GM21515 (cell line): ENCODE measurements around the gene TAF1C.
A peak's percentile ranks its signal among the peaks of the same experiment; 100 is the strongest.
"Not testable (repeated sequence)": the region's sequence is repeated elsewhere in the genome, so short reads cannot be mapped to it uniquely, and the experiment has no call there.

Experiments
- ATAC-seq: cut with Tn5 transposase; IDR thresholded peaks from one replicate; pipeline ENCODE4 v1.9.1; 2021; ENCODE audit not compliant: unreplicated experiment

Gene TAF1C

GRCh38 chr16:84212631-84213030, 25.8 kb upstream of the TAF1C start:
- ATAC-seq = no peak

DNA sequence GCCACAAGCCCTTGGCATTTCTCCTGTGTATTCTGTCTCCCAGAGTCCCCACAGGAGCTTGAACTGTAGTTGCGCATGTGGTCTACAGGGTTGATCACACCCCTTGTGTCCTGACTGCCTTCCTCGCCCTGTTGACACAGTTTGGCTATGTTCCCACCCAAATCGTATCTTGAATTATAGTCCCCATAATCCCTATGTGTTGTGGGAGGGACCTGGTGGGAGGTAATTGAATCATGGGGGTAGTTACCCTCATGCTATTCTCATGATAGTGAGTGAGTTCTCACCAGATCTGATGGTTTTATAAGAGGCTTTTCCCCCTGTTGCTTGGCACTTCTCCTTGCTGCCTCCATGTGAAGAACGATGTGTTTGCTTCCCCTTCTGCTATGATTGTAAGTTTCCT, 25.3 kb upstream of the TAF1C start:
- ATAC-seq = no peak

GRCh38 chr16:84209989-84210388, 23.1 kb upstream of the TAF1C start:
- no peak for ATAC-seq

- ATAC-seq = no peak
These were observed 21.0 kb upstream of the TAF1C start for GRCh38 chr16:84207879-84208278.

DNA sequence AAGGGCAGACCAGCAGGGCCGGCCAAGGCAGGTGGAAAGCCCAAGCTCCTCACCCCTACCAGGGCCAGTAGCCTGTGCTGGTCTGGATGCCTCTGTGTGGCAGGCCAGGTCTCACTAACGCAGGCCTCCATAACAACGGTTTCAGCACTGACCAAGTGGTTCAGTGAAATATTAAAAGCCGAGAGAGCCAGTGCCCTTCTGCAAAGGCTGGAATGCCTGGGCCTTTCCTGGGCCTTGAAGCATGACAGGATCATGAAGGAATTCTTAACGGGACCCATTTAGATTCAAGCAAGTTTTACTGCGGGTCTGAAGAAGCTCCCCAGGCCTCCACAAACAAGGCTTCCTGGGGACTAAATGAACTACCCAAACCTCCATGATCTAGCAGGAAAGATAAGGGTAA, 20.4 kb upstream of the TAF1C start:
- ATAC-seq = no peak

DNA sequence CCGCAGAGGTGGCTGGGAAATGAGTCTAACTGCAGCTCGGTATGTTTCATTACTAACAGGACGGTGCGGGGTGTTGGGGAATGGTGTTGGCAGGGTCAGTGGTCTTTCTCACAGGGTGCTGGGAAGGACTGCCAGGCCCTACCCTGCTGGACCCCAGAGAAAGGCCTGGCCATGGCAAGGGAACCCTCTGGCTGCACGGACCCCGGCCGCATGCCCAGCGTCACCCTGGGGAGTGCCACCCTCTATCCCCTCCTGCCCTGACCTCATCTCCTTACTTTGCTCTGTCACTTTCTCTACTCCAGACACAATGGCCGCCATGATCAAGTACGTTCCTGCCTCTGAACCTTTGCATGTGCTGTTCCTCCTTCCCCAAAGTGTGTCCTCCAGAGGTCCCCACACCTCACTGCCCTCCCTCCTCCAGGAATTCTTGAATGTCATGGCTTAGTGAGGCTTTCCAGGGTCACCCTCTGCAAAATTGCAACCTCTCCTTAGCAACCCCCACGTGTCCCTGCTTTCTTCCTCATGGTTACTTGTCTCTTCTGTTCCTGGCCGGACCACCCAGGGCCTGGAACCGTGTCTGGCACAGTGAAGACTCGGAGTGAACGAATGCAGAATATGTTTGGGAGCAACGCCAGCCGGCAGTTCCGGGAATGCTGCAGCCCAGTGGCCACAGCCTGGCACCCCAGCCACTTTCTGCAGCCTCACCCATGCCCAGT, 19.3 kb upstream of the TAF1C start:
- ATAC-seq = no peak

DNA sequence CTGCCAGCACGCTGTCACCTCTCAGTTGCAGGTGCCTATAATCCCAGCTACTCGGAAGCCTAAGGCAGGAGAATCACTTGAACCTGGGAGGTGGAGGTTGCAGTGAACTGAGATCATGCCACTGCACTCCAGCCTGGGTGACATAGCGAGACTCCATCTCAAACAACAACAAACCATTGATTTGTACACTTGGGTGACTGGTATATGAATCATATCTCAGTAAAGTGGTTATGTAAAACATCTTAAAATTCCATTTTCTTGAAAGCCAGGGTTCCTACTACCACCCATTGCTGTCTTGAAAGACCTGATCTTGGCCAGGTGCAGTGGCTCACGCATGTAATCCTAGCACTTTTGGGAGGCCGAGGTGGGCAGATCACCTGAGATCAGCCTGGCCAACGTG, 18.3 kb upstream of the TAF1C start:
- not testable (repeated sequence) for ATAC-seq

DNA sequence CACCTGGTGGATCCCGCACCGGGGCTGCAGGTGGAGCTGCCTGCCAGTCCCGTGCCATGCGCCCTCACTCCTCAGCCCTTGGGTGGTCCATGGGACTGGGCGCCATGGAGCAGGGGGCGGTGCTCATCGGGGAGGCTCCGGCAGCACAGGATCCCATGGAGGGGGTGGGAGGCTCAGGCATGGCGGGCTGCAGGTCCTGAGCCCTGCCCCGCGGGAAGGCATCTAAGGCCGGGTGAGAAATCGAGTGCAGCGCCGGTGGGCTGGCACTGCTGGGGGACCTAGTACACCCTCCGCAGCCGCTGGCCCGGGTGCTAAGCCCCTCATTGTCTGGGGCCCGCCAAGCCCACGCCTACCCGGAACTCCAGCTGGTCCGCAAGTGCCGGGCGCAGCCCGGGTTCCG, 17.7 kb upstream of the TAF1C start:
- ATAC-seq = not testable (repeated sequence)

- no peak for ATAC-seq
These were observed 13.0 kb upstream of the TAF1C start for GRCh38 chr16:84199861-84200260.

GRCh38 chr16:84199097-84199496, 12.2 kb upstream of the TAF1C start:
- ATAC-seq = no peak

- no peak for ATAC-seq
These were observed 11.5 kb upstream of the TAF1C start for GRCh38 chr16:84198401-84198800.

DNA sequence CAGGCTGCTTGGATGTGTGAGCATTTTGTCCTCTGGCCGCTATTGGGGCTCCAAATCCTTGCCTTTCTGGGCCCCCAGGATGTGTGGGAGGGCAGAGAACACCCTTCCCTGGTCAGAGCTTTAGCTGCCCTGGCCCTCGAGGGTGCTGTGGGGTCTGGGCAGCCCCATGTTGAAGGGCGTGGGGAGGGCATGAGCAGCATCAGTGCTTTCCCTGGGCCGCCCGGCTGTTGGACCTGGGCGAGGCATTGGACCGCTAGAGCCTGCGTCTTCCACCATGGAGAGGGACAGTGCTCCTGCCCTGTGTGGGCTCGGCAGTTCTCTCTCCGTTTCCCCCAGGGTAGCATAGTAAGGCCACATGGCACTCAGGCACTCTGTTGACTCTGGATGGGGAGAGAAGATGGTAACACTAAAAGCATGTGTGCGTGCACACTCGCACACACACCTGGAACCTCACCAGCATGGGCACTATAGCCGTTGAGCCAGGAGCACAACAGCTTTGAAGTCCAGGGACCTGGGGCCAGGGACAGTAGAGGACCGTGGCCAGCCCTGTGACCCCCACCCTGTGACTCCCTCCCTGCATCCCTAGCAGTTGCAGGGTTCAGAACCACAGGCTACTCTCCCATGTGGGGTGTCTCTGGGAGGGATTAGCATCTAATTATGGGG, 10.7 kb upstream of the TAF1C start:
- no peak for ATAC-seq

DNA sequence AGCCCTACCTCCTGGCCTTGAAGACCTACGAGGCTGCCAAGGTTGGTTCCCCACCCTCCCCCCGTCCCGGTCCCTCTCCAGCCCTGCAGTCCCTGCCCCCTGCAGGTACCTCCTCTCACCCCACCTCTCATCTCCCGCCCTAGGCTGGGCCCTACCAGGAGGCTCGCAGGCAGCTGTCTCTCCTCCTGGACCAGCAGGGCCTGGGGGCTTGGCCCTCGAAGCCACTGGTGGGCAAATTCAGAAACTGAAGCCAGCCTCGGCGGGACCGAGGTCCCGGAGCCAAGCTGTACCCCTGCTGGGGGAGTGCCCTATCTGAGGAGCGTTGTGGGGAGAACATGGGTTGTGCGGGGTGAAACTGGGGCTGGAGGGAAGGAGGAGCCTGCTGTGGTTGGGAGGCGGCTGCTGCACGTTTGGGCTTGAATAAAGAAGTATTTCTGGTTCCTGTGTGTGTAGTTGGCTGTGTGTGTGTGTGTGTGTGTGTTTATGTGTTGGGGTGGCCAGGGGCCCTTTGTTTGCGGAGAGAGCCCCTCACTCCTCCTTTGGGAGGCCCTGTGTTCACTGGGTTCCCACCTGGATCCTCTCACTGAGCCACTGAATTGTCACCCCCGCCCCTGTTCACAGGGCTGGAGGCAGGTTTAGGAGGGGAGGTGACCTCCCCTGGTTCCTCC, 10.0 kb upstream of the TAF1C start:
- no peak for ATAC-seq

GRCh38 chr16:84196101-84196500, 9.2 kb upstream of the TAF1C start:
- no peak for ATAC-seq

GRCh38 chr16:84195201-84196093, 8.6 kb upstream of the TAF1C start:
- ATAC-seq = no peak

- peak; percentile 59 for ATAC-seq
These were observed 7.8 kb upstream of the TAF1C start for GRCh38 chr16:84194470-84195200.

DNA sequence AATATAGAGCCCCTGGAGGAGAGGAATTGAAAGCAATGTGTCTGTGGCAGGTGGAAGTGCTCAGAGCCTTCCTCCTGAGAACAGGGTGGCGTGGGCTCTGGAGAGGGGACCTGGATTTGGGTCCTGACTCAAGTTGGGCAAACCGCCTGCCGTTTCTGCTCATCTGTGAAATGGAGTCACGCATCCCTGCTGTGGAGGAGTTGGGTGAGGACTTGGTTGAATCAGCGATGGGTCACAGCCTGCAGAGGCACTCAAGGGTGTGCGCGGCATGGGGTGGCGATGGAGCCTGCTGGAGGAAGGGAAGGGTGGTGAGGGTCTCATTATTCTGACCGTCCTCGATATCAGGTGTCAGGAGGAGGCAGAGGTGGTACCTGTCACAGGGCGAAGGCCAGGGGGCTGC, 7.2 kb upstream of the TAF1C start:
- no peak for ATAC-seq

GRCh38 chr16:84193480-84193879, 6.6 kb upstream of the TAF1C start:
- no peak for ATAC-seq

DNA sequence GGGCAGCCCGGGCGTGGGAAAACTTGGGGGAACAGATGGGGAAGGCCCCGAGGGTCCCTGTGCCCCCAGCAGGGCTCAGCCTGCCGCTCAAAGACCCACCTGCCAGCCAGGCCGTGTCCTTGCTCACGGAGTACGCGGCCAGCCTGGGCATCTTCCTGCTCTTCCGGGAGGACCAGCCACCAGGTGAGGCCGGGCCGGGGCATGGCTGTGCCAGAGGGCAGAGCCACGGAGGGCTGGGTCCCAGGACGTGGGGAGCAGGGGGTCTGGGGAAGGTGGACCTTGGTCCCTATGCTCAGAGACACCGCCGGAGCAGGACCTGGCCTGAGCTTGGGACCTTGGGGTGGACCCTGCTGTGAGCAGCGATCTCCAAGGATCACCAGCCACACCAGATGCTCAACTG, 4.6 kb upstream of the TAF1C start:
- ATAC-seq = no peak

- ATAC-seq = no peak
These were observed 4.0 kb upstream of the TAF1C start, which contains the start of gene ADAD2 for GRCh38 chr16:84190731-84191388. Gene ADAD2 (plus strand): TSS chr16:84191157. CDS start chr16:84191231, 74 bp downstream.
